Stimulated activated CD8-positive, alpha-beta memory T cell treated with anti-CD3 and anti-CD28 coated beads, Interleukin-4, amount 100 ng/mL, for 4 hours (primary cell): ENCODE results near the gene EID2.
A peak's percentile ranks its signal among the peaks of the same experiment; 100 is the strongest.

Source experiments
- DNase-seq, 2 donors: peaks; one replicate each; pipeline ENCODE4 v3.0.0-alpha.2; 2020; ENCODE audit warnings: low read depth in 2 of 2, low spot score in 1 of 2

Gene EID2

GRCh38 chr19:39539165-39539517, 820 bp downstream of the EID2 start:
- DNase-seq = no peak

DNA sequence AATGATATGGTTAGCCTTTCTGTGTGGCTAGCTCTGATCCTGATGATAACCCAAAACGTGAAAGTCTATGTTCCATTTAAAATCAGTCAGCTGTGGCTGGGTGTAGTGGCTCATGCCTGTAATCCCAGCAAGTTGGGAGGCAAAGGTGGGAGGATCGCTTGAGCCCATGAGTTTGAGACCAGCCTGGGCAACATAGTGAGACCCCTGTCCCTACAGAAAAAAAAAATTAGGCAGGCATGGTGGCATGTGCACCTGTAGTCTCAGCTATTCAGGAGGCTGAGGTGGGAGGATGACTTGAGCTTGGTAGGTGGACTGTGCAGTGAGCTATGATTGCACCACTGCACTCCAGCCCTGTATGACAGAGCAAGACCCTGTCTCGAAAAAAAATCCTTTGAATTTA, 6.2 kb downstream of the EID2 start:
- DNase-seq = no peak

- no peak for DNase-seq
Measured at GRCh38 chr19:39533003-39533512, 6.9 kb downstream of the EID2 start.

DNA sequence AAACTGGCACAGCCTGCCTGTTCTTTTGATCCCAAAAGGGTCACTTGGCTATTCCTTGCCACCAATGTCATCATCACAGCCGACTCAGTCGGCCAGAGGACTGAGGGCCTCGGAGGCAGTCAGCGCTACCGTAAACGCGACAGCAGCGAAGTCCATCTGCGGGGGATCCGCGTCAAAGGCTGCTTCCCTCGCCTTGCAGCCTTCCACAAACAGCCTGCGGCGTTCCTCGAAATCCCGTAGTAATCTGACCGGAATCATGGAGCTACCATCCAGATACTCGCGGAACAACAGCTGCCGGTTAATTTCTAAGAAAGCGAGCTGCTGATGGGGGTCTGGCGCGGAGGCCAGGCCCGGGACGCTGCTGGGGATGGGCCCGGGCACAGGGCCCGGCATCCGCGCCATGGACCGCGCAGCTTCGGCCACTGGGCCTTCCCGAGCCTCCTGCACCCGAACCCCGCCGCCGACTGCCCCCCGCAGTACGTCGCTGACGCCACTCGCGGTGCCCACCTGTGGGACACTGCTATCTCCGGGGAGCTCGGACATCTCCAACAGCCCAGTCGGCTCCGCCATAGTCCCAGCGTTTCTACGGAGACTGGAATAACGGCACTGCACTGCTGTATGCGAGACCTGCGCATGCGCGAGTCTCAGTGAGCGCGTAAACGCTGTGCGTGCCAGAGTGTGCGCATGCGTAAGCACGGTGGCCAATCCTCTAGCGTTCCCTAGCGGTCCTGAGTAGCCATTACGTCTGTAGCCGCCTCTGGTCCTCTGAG, 7.5 kb downstream of the EID2 start, which contains the start of gene EID2B:
Gene EID2B, minus strand, starts transcription at position 620 of the 770 bp plus-strand sequence. Its CDS starts 50 bp downstream, at position 570.
- peak; percentile 86 for DNase-seq

DNA sequence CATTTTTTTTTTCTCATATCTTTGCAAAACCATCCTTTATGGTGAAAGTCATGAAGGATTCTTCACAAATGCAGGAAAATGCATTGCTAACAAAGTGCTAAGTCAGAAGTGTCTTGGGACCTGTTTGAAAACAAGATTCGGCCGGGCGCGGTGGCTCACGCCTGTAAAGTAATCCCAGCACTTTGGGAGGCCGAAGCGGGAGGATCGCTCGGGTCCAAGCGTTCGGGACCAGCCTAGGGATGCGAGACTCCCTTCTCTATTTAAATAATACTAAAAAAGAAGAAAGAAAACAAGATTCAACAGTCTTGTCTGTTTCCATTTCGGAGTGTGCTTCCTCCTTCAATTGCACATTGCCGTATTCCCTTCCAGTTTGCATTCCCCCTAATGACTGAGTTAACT, 8.1 kb downstream of the EID2 start:
- DNase-seq = no peak

- DNase-seq = no peak
Measured at GRCh38 chr19:39525205-39525604, 14.8 kb downstream of the EID2 start.

DNA sequence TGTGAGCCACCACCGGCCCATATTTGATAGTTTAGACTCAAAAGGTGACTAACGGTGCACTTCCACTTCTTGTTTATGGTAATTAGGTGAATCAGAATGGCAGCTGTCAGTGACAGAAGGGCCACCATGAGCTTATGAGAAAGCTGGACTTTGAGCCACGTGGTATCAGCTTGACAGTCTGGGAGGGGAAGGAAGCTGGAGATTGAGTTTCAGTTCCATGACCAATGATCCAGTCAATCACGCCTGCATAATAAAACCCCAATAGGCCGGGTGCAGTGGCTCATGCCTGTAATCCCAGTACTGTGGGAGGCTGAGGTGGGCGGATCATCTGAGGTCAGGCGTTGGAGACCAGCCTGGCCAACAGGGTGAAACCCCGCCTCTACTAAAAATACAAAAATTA, 15.5 kb downstream of the EID2 start:
- DNase-seq = no peak

DNA sequence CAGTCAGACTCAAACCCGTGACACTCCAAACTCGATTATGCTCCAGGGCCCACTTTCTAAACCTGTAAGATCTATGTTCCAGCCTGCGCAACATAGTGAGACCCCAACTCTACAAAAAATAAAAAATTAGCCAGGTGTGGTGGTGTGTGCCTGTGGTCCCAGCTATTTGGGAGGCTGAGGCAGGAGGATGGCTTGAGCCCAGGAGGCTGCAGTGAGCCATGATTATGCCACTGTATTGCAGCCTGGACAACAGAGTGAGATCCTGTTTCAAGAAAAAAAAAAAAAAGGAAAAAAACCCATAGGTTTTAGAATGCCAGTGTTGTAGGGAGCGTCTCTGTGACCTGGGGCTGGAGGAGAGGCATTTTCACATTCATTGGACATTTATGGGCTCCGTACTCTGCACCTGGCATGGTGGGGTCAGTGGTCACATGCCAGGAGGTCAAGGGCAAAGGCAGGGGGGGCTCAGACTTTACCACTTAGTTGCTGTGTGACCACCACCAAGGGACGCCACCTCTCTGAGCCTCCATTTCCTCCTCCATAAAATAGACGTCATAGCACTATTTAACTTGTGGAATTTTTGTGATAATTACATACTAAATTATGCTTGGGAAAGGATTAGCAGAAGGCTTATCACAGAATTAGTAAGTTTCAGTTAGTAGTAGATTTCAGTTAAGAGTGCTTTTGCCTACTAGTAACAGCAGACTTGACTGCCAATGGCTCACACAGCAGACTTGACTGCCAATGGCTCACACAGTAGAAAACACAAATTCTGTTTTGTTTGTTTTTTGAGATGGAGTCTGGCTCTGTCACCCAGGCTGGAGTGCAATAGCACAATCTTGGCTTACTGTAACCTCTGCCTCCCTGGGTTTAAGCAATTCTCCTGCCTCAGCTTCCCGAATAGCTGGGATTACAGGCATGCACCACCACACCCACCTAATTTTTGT, 19.1 kb downstream of the EID2 start:
- DNase-seq = no peak

DNA sequence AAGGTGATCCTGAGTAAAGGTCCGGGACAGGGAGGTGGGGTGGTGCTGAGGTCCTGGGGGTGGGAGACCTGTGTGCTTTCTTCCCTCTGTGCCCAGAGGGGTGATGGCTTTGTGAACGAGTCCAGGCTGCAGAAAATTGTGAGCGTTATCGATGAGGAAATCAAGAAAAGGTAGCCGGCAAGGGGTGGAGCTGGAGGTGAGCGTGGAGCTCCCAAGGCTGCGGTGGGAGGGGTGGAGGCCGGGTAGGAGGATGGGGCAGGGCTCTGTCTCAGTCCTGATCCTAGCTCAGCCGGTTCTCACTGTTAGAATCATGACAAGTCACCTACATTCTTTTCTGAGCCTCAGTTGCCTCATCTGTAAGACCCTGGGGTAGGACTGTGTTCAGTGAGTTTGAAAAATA, 21.0 kb downstream of the EID2 start:
- DNase-seq = no peak

- no peak for DNase-seq
Measured at GRCh38 chr19:39518458-39518857, 21.5 kb downstream of the EID2 start.

DNA sequence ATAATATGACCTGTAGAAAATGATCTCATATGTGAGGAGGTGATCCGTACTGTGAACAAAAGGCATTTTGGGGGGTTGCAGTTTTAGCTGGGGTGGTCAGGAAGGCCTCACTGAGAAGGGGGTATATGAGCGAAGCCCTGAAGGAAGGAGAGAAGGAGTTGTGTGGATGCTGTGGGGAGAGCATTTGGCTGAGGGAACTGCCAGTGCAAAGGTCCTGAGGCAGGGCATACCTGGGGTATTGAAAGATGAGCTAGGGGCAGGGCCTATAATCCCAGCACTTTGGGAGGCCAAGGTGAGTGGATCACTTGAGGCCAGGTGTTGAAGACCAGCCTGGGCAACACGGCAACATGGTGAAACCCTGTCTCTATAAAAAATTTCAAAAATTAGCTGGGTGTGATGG, 22.5 kb downstream of the EID2 start:
- no peak for DNase-seq

DNA sequence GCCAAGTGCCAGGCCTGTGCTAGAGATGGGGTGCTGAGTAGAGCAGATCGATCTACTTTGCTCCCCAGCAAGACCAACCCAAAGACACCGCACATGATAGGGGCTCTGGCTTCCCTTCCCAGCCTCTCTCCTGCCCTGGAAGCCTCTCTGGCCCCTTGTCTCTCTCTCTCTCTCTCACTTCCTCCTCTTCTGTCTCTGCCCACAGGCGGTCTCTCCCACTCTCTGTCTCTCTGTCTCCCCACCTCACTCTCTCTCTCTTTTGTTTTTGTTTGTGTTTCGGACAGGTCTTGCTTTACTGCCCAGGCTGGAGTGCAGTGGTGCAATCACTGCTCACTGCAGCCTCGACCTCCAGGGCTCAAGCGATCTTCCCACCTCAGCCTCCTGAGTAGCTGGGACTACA, 23.7 kb downstream of the EID2 start:
- no peak for DNase-seq

DNA sequence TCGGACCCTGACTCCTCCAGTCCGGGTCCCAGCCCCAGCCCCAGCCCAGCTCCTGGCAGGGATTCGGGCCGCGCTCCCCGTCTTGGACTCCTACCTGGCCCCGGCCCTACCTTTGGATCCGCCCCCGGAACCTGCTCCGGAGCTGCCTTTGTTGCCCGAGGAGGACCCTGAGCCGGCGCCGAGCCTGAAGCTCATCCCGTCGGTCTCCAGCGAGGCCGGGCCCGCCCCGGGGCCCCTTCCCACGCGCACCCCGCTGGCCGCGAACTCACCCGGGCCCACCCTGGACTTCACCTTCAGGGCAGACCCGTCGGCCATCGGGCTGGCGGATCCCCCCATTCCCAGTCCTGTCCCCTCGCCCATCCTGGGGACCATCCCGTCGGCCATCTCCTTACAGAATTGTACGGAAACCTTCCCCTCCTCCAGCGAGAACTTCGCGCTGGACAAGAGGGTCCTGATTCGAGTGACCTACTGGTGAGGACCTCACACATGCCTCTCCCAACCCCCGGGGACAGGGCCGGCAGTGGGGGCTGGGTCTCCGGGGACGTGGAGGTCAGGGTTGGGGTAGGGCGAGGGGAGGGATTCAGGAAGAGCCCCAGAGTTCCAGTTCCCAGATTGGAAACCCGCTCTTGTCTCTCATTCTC, 24.3 kb downstream of the EID2 start:
- DNase-seq = no peak

DNA sequence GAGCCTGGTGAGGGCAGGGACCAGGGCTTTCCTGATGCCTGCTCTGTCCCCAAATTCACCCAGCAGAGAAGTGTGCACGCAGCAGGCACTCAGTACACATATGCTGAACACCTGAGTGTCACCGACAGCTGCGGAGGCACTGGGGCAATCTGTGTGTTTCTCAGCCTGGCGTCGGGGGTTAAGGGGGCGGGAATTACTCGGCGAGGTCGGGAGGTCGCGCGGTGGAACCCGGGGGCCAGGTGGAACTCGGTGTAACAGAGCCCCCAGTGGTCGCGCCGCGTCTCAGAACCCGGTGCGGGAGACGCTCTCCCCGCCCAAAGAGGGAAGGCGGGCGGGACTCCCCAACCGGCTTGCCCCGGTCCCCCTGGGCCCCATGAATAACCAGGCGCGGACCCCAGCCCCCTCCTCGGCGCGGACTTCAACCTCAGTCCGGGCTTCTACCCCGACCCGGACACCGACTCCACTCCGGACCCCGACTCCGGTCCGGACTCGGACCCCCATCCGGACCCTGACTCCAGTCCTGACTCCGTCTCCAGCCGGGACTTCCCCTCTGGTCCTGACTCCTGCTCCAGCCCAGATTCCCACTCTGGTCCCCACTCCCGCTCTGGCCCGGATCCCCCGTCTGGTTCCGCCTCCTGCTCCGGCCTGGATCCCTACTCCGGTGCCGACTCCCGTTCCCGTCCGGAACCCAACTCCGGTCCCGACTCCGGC, 25.0 kb downstream of the EID2 start, which contains the start of gene SELENOV:
Gene SELENOV, plus strand, starts transcription at position 300 of the 711 bp plus-strand sequence. Its CDS starts 74 bp downstream, at position 374.
- no peak for DNase-seq

GRCh38 chr19:39512988-39513387, 27.0 kb downstream of the EID2 start:
- no peak for DNase-seq

DNA sequence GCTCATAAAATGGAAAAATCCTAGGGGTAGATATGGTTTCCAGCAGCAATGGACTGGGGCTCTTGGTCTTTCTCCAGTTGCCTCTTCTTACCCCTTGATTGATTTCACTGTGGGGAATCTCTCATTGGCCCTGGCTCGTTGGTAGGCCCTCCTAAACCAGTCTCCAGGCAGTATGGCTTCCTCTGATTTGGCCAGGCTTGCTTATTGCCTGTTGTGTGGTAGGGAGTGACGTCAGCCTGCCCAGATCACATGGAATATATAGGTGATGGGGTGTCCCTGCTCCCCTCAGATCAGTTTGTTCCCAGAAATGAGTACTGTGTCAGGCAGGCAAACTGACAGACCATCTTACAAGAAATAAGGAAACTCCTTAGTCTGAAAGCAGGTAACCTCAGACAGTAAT, 30.7 kb downstream of the EID2 start:
- no peak for DNase-seq

DNA sequence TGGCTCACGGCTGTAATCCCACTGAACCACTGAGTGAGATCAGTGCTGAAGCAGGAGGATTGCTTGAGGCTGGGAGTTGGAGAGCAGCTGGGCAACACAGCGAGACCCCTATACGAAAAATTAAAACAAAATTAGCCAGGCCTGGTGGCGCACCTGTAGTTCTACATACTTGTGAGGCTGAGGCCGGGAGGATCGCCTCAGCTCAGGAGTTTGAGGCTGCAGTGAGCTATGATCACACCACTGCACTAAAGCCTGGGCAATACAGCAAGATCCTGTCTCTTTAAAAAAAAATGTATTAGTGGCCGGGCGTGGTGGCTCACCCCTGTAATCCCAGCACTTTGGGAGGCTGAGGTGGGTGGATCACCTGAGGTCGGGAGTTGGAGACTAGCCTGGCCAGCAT, 31.3 kb downstream of the EID2 start:
- no peak for DNase-seq

GRCh38 chr19:39507715-39508364, 32.1 kb downstream of the EID2 start:
- no peak for DNase-seq

- DNase-seq = peak in 1 of 2 donors; percentile 17
Measured at GRCh38 chr19:39506944-39507714, 32.8 kb downstream of the EID2 start.

- no peak for DNase-seq
Measured at GRCh38 chr19:39506598-39506943, 33.4 kb downstream of the EID2 start.
